ENCODE data around the gene OR6B1. TPM values are rescaled to one million over a fixed set of nuclear protein-coding genes. Genes with fewer than 3 reads are reported as not detected.

OR6B1 gene
- total RNA-seq (ENCODE audit: low replicate concordance), result not detected in 2 replicates
- long read RNA-seq, result 0 reads

GRCh38 chr7:144000020-144000419 lies at the start of gene OR6B1:
Gene OR6B1 (plus strand): TSS chr7:144000320. CDS start chr7:144003997, 3,677 bp downstream.
- Mint-ChIP-seq H3K36me3 (no peaks in the 10 kb centered on the region), H3K4me3 (no peak within 1 kb of the TSS), H3K4me1 (ENCODE audit: unreplicated experiment) (no peaks in the 10 kb centered on the region), H3K9me3 (no peaks in the 10 kb centered on the region), H3K27ac (no peak within 1 kb of the TSS), H3K27me3 (no peaks in the 10 kb centered on the region)
- DNase-seq (ENCODE audit: extremely low spot score, unreplicated experiment), result no peak
- no peak for TF ChIP-seq CTCF (conservative IDR thresholded peaks at IDR 0.05)

GRCh38 chr7:143953421-143953820 lies 46.7 kb upstream of the OR6B1 start:
- no peak for TF ChIP-seq CTCF (conservative IDR thresholded peaks at IDR 0.05)
- DNase-seq (ENCODE audit: extremely low spot score, unreplicated experiment), result no peak
- H3K4me3 Mint-ChIP-seq, result no peak overlapping the region
- H3K4me1 Mint-ChIP-seq (ENCODE audit: unreplicated experiment), result no peaks in the 10 kb centered on the region
- H3K27me3 Mint-ChIP-seq, result peaks cover 15% of the 10 kb centered on the region
- H3K36me3 Mint-ChIP-seq, result no peaks in the 10 kb centered on the region
- no peak overlapping the region for H3K27ac Mint-ChIP-seq
- peaks cover 6% of the 10 kb centered on the region for H3K9me3 Mint-ChIP-seq

- DNase-seq (ENCODE audit: extremely low spot score, unreplicated experiment), result no peak
- Mint-ChIP-seq H3K4me3 (no peak overlapping the region), H3K36me3 (no peaks in the 10 kb centered on the region), H3K9me3 (peaks cover 3% of the 10 kb centered on the region), H3K4me1 (ENCODE audit: unreplicated experiment) (no peaks in the 10 kb centered on the region), H3K27me3 (peaks cover 19% of the 10 kb centered on the region), H3K27ac (no peak overlapping the region)
- TF ChIP-seq CTCF (conservative IDR thresholded peaks at IDR 0.05), result no peak
Measured at GRCh38 chr7:143954135-143954534, 46.0 kb upstream of the OR6B1 start.

- Mint-ChIP-seq H3K27me3 (peaks cover 19% of the 10 kb centered on the region), H3K4me3 (no peak within 1 kb of the TSS), H3K4me1 (ENCODE audit: unreplicated experiment) (no peaks in the 10 kb centered on the region), H3K27ac (no peak within 1 kb of the TSS), H3K9me3 (no peaks in the 10 kb centered on the region), H3K36me3 (no peaks in the 10 kb centered on the region)
- TF ChIP-seq CTCF (conservative IDR thresholded peaks at IDR 0.05), result no peak
- DNase-seq (ENCODE audit: extremely low spot score, unreplicated experiment), result no peak
Measured at GRCh38 chr7:143954544-143954943, 45.6 kb upstream of the OR6B1 start, which contains the start of gene OR2F1. Gene OR2F1 (plus strand): TSS chr7:143954844. CDS start chr7:143959971, 5,127 bp downstream.

GRCh38 chr7:143958781-143959180 lies 41.3 kb upstream of the OR6B1 start:
- Mint-ChIP-seq H3K27me3 (peaks cover 19% of the 10 kb centered on the region), H3K36me3 (no peaks in the 10 kb centered on the region), H3K4me3 (no peak overlapping the region), H3K27ac (no peak overlapping the region), H3K9me3 (no peaks in the 10 kb centered on the region), H3K4me1 (ENCODE audit: unreplicated experiment) (no peaks in the 10 kb centered on the region)
- TF ChIP-seq CTCF (conservative IDR thresholded peaks at IDR 0.05), result no peak
- no peak for DNase-seq (ENCODE audit: extremely low spot score, unreplicated experiment)

Data from type B pancreatic cell (in vitro differentiated cells).